GM06990 (cell line): ENCODE measurements around the gene FLYWCH1.
"Not testable (repeated sequence)": the region's sequence is repeated elsewhere in the genome, so short reads cannot be mapped to it uniquely, and the experiment has no call there.

Experiments used
- DNase-seq: peaks from one replicate; pipeline ENCODE4 v3.0.0-alpha.2; 2011; ENCODE audit not compliant: insufficient read length; ENCODE audit errors: extremely low read depth
- H3K27me3 ChIP-seq: replicated peaks from 2 replicates; pipeline ENCODE4 v1.6.0; 2011; ENCODE audit warnings: low read length; ENCODE audit not compliant: control insufficient read depth, insufficient read depth
- H3K36me3 ChIP-seq: 2 replicates; pipeline ENCODE4 v1.5.1; 2011; ENCODE audit warnings: low read length; ENCODE audit not compliant: control insufficient read depth, insufficient read depth
- H3K4me3 ChIP-seq: replicated peaks from 2 replicates; pipeline ENCODE4 v1.5.1; 2011; ENCODE audit warnings: low read depth, mild to moderate bottlenecking, control low read depth, low read length
- CTCF ChIP-seq: IDR thresholded peaks from 2 replicates; pipeline ENCODE4 v1.5.1; 2011; ENCODE audit warnings: low read length, control low read depth, mild to moderate bottlenecking, inconsistent platforms; ENCODE audit not compliant: insufficient read depth, poor library complexity, severe bottlenecking

FLYWCH1 gene

GRCh38 chr16:2926650-2926999 lies 14.9 kb downstream of the FLYWCH1 start:
- peaks cover 5% of the 10 kb centered on the region for H3K36me3 ChIP-seq
- no peak overlapping the region for H3K4me3 ChIP-seq
- no peaks in the 10 kb centered on the region for H3K27me3 ChIP-seq
- no peak for TF ChIP-seq CTCF
- DNase-seq = no peak

GRCh38 chr16:2927010-2927646 lies 15.4 kb downstream of the FLYWCH1 start:
- peak; percentile 90 for TF ChIP-seq CTCF
- Histone ChIP-seq H3K27me3 (no peaks in the 10 kb centered on the region), H3K36me3 (peaks cover 5% of the 10 kb centered on the region), H3K4me3 (no peak overlapping the region)
- DNase-seq = peak; percentile 58

GRCh38 chr16:2928151-2928550 lies 16.4 kb downstream of the FLYWCH1 start:
- DNase-seq, H3K36me3 ChIP-seq, H3K4me3 ChIP-seq, H3K27me3 ChIP-seq: not testable (repeated sequence)

- TF ChIP-seq CTCF = no peak
- Histone ChIP-seq H3K4me3 (no peak overlapping the region), H3K27me3 (no peaks in the 10 kb centered on the region), H3K36me3 (peaks cover 11% of the 10 kb centered on the region)
- no peak for DNase-seq
Measured at GRCh38 chr16:2928796-2929195, 17.1 kb downstream of the FLYWCH1 start.

- Histone ChIP-seq H3K36me3 (peaks cover 18% of the 10 kb centered on the region), H3K27me3 (no peaks in the 10 kb centered on the region), H3K4me3 (no peak overlapping the region)
- no peak for TF ChIP-seq CTCF
- DNase-seq = no peak
Measured at GRCh38 chr16:2929693-2930092, 18.0 kb downstream of the FLYWCH1 start.

GRCh38 chr16:2930236-2930635 lies 18.5 kb downstream of the FLYWCH1 start:
- H3K27me3 ChIP-seq = no peaks in the 10 kb centered on the region
- no peak for DNase-seq
- no peak overlapping the region for H3K4me3 ChIP-seq
- no peak for TF ChIP-seq CTCF
- peaks cover 20% of the 10 kb centered on the region for H3K36me3 ChIP-seq

GRCh38 chr16:2931231-2931914 lies 19.6 kb downstream of the FLYWCH1 start:
- not testable (repeated sequence) for H3K4me3 ChIP-seq, DNase-seq
- H3K36me3 ChIP-seq = peaks cover 21% of the 10 kb centered on the region

More at GRCh38 chr16:2931231-2931914, 19.6 kb downstream of the FLYWCH1 start:
- H3K27me3 ChIP-seq = not testable (repeated sequence)
